Osteoblast (primary cell): ENCODE data around the gene GATD1. TPM values are rescaled to one million over a fixed set of nuclear protein-coding genes. Genes with fewer than 3 reads are reported as not detected.

Experiments
- DNase-seq: peaks from one replicate; pipeline ENCODE4 v3.0.0; 2011; ENCODE audit warnings: low spot score, mixed read lengths; ENCODE audit not compliant: insufficient read length; ENCODE audit errors: missing footprints
- H2AFZ ChIP-seq: 2 replicates; pipeline ENCODE4 v1.6.0; 2011; ENCODE audit warnings: mild to moderate bottlenecking, low read length
- H3K27ac ChIP-seq: 2 replicates; pipeline ENCODE4 v1.5.1; 2011; ENCODE audit warnings: mild to moderate bottlenecking, low read depth, low read length, moderate library complexity
- H3K27me3 ChIP-seq: 2 replicates; pipeline ENCODE4 v1.6.0; 2012; ENCODE audit warnings: mild to moderate bottlenecking, control low read depth, inconsistent platforms, low read length, moderate library complexity; ENCODE audit not compliant: insufficient read depth
- H3K36me3 ChIP-seq: 2 replicates; pipeline ENCODE4 v1.5.1; 2011; ENCODE audit warnings: mild to moderate bottlenecking, low read length, control low read depth, moderate library complexity; ENCODE audit not compliant: insufficient read depth
- H3K4me1 ChIP-seq: 2 replicates; pipeline ENCODE4 v1.5.1; 2011; ENCODE audit warnings: mild to moderate bottlenecking, low read length, control low read depth, moderate library complexity; ENCODE audit not compliant: insufficient read depth
- H3K4me2 ChIP-seq: 2 replicates; pipeline ENCODE4 v1.6.0; 2011; ENCODE audit warnings: mild to moderate bottlenecking, low read length; ENCODE audit not compliant: insufficient read depth
- H3K4me3 ChIP-seq: fragments of 200-600 bp; sonication (generic); 3 replicates; pipeline ENCODE4 v1.5.1; 2012; ENCODE audit warnings: mild to moderate bottlenecking, low read length, inconsistent platforms; ENCODE audit not compliant: insufficient read depth
- H3K79me2 ChIP-seq: 2 replicates; pipeline ENCODE4 v1.6.0; 2012; ENCODE audit warnings: mild to moderate bottlenecking, low read length, control low read depth, inconsistent platforms; ENCODE audit not compliant: insufficient read depth
- H3K9me3 ChIP-seq: 2 replicates; pipeline ENCODE4 v1.5.1; 2011; ENCODE audit warnings: low read depth, low read length, control low read depth
- H4K20me1 ChIP-seq: 2 replicates; pipeline ENCODE4 v1.6.0; 2012; ENCODE audit warnings: mild to moderate bottlenecking, low read length, control low read depth; ENCODE audit not compliant: insufficient read depth
- CTCF ChIP-seq: IDR thresholded peaks from 2 replicates; pipeline ENCODE4 v1.5.1; 2011; ENCODE audit warnings: mild to moderate bottlenecking, low read depth, low read length, moderate library complexity; ENCODE audit errors: extremely low read depth
- total RNA-seq: library from RNA; depleted of rRNA; stranded (reverse); fragments of >200 nt; gene quantifications from 2 replicates; pipeline ENCODE4 v1.2.3, GENCODE V29; 2012

The GATD1 gene
- total RNA-seq, 1 donor = 37.3 TPM

DNA sequence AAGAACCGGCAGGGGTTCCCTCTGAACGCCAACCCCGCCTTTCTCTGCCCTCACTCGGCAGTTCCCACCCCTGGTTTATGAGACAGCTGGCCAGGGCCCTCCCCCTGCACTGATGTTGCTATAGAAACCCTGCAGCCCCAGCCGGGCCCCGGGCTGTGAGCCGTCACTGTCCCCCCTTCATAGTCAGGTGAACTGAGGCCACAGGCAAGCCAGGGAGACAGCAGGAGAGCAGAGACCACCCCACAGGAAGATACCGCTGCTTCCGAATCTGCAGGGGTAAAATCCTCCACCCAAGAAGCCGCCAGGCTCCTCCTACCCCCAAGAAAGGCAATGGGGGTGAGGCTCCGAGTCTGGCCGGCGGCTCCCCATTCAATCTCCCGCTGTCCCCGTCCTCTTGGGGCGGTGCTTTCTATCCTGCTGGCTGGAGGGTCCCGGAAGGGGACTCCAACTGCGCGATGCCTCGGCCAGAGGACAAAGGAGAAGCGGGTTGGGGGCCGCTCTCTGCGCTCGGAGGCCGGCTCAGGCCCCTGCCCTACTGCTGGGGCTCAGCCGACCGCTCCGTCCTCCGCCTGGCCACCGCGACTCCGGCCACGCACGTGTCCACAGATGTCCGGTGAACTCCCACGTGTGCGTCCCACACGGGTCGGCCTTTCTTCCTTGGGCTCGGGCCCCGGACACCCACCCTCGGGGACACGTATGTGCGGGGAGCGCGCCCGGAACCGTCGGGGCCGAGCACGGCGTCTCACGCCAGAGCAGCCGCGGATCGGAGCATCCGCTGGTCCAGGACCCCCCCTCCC is 20.2 kb upstream of the GATD1 start:
- no peaks in the 10 kb centered on the region for H3K27me3 ChIP-seq
- peak; percentile 100 for DNase-seq
- H3K9me3 ChIP-seq = no peaks in the 10 kb centered on the region
- H3K4me3 ChIP-seq = peak overlapping the region; percentile 87
- H3K27ac ChIP-seq = peak overlapping the region; percentile 65
- peaks cover 17% of the 10 kb centered on the region for H3K4me1 ChIP-seq
- peaks cover 4% of the 10 kb centered on the region for H3K79me2 ChIP-seq
- H2AFZ ChIP-seq = peak overlapping the region; percentile 85
- peaks cover 20% of the 10 kb centered on the region for H3K36me3 ChIP-seq
- TF ChIP-seq CTCF = no peak
- peaks cover 2% of the 10 kb centered on the region for H4K20me1 ChIP-seq
- peak overlapping the region; percentile 86 for H3K4me2 ChIP-seq

DNA sequence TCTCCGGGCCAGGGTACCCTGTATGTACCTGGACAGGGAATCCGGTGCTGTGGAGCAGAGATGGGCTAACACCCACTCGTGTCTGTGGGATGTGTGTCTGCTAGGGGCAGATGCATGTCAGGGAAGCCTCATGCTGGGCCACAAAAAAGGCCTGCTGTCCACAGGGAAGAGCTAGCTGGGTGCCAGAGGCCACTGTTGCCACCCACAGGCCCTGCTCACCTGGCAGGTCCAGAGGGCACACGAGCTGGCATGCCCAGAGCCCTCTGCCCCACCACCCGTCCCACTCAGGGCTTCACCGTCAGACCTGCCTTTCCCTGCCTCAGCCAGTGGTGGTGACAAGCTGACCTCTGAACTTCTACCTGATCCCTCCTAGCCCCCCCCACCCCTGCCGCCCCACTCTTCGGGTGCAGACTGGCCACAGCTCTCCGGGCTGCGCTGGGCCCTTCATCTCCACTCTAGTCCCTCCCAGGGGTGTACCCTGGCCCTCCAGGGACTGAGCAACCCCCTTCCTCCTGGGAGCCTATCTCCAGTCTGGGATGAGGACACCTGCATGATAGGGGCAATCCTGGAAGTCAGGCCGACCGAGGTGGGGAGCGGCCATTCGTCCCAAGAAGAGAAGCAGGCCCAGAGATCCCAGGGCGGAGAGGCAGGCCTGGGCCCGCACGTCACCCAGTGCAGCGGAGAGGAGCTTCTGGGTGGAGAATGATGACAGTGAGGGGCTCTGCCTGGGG is 19.4 kb upstream of the GATD1 start:
- Histone ChIP-seq H3K4me1 (peaks cover 17% of the 10 kb centered on the region), H2AFZ (peak overlapping the region; percentile 85), H4K20me1 (peaks cover 2% of the 10 kb centered on the region), H3K36me3 (peaks cover 12% of the 10 kb centered on the region), H3K4me2 (peak overlapping the region; percentile 86), H3K27ac (peak overlapping the region; percentile 65), H3K4me3 (peak overlapping the region; percentile 87), H3K9me3 (no peaks in the 10 kb centered on the region), H3K27me3 (no peaks in the 10 kb centered on the region), H3K79me2 (peaks cover 4% of the 10 kb centered on the region)
- no peak for TF ChIP-seq CTCF
- no peak for DNase-seq

DNA sequence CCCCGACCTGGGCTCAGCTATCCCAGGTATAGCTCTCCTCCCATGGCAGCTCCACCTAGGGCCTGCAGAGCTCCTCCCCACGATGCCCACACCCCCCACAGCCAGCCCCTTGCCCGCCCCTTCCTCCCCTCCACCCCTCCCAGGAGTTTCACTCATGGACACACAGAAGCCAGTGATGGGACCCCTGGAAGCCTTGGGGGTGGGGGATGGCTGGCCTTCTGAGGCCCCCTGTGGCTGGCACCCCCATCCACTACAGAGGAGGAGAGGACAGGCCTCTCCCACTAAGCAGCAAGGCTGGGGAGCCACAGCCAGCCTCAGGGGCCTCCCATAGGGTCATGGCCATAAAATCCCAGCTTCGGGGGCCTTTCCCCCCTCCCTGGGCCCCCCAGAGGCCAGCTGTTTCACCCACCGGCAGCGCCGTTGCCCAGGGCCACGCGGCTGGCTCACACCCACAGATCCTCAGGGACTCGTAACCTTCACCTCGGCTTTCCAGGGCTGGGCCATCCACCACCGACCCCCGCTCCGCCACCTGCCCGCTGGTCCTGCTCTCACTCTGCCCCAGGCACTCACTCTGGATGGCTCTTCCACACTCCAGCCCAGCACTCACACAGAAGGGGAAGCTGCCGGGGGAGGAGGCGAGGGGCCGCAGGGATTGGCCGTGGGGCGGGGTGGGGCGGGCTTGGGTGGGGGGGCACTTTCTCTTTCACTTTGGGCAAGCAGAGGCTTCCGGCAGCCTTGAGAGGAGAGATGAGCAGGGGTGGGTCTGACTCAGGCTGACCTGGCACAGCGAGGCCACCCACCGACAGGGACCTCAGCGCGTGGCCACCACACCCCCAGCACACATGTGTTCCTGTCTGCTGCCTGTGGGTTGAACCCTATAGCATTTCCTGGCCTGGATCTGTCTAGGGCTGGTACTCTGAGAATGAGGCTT is 18.6 kb upstream of the GATD1 start:
- Histone ChIP-seq H3K9me3 (no peaks in the 10 kb centered on the region), H3K27ac (peak overlapping the region; percentile 59), H3K79me2 (peaks cover 4% of the 10 kb centered on the region), H3K36me3 (peaks cover 7% of the 10 kb centered on the region), H3K4me3 (peak overlapping the region; percentile 87), H2AFZ (no peak overlapping the region), H3K4me2 (peak overlapping the region; percentile 86), H3K27me3 (no peaks in the 10 kb centered on the region), H4K20me1 (peaks cover 6% of the 10 kb centered on the region), H3K4me1 (peaks cover 17% of the 10 kb centered on the region)
- DNase-seq = peak; percentile 100
- no peak for TF ChIP-seq CTCF
